ENCODE results near the gene LRCH3. TPM values are rescaled to one million over a fixed set of nuclear protein-coding genes. Genes with fewer than 3 reads are reported as not detected.

LRCH3 gene
- total and polyA plus RNA-seq, 2 of the 13 experiments (the other 11 are each of a cell fraction or from before 2014, with no cell fraction given): 25.5 to 103 TPM

DNA sequence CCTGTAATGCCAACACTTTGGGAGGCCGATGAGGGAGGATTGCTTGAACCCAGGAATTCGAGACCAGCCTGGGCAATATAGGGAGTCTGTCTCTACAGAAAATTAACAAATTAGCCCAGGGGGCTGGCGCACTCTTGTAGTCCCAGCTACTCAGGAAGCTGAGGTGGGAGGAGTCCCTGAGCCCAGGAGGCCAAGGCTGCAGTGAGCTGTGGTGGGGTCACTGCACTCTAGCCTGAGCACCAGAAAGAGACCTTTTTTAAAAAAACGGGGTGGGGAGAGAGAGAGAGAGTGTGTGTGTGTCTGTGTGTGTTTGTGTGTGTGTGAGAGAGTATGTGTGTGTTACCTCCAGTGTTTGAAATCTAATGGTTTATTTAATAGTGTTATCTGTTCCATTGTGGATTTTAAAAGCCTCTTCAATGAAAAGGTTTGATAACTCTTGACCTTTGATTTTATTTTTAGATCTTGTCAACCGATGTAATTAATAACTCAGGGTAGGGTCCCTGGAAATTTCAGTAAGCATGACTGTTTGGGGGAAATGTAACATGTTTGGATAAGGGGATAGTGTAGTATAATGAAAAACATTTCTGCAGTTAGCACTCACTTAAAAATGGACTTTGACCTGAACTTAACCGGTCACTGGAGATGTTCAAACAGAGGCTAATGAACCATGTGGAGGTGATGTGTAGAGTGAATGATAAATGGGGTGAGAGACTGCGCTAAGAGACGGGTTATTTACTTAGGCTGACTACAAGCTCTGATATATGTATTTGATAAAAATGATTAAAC, 29.7 kb downstream of the LRCH3 start (continued):
- TF ChIP-seq, protein P1, sequence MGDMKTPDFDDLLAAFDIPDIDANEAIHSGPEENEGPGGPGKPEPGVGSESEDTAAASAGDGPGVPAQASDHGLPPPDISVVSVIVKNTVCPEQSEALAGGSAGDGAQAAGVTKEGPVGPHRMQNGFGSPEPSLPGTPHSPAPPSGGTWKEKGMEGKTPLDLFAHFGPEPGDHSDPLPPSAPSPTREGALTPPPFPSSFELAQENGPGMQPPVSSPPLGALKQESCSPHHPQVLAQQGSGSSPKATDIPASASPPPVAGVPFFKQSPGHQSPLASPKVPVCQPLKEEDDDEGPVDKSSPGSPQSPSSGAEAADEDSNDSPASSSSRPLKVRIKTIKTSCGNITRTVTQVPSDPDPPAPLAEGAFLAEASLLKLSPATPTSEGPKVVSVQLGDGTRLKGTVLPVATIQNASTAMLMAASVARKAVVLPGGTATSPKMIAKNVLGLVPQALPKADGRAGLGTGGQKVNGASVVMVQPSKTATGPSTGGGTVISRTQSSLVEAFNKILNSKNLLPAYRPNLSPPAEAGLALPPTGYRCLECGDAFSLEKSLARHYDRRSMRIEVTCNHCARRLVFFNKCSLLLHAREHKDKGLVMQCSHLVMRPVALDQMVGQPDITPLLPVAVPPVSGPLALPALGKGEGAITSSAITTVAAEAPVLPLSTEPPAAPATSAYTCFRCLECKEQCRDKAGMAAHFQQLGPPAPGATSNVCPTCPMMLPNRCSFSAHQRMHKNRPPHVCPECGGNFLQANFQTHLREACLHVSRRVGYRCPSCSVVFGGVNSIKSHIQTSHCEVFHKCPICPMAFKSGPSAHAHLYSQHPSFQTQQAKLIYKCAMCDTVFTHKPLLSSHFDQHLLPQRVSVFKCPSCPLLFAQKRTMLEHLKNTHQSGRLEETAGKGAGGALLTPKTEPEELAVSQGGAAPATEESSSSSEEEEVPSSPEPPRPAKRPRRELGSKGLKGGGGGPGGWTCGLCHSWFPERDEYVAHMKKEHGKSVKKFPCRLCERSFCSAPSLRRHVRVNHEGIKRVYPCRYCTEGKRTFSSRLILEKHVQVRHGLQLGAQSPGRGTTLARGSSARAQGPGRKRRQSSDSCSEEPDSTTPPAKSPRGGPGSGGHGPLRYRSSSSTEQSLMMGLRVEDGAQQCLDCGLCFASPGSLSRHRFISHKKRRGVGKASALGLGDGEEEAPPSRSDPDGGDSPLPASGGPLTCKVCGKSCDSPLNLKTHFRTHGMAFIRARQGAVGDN (CRISPR knock-in tag; IDR thresholded peaks at IDR 0.05): peak; percentile 52
- TF ChIP-seq ZNF629 (CRISPR knock-in tag; conservative IDR thresholded peaks at IDR 0.05) (no peak), ZC3H13 (CRISPR knock-in tag; IDR thresholded peaks at IDR 0.05) (no peak), ZNF446 (CRISPR knock-in tag; IDR thresholded peaks at IDR 0.05) (no peak), HHEX (CRISPR knock-in tag; IDR thresholded peaks at IDR 0.05) (peak; percentile 60; the same call in 1 of the 2 replicates), ZNF20 (CRISPR knock-in tag; IDR thresholded peaks at IDR 0.05) (no peak), TOPORS (CRISPR knock-in tag; IDR thresholded peaks at IDR 0.05) (no peak), EED (CRISPR knock-in tag; IDR thresholded peaks at IDR 0.05) (no peak), NONO (IDR thresholded peaks at IDR 0.05) (no peak), NONO (CRISPR knock-in tag; conservative IDR thresholded peaks at IDR 0.05) (no peak), PHF5A (CRISPR knock-in tag; IDR thresholded peaks at IDR 0.05; ENCODE audit: low read depth, unreplicated experiment) (no peak), KAT2B (IDR thresholded peaks at IDR 0.05; ENCODE audit: borderline replicate concordance, low read depth, low read length) (no peak), PRPF4 (IDR thresholded peaks at IDR 0.05; ENCODE audit: low read depth, low read length, poor library complexity, severe bottlenecking) (no peak), NBN (conservative IDR thresholded peaks at IDR 0.05) (no peak), SSRP1 (CRISPR knock-in tag; IDR thresholded peaks at IDR 0.05) (no peak), GABPB1 (CRISPR knock-in tag; IDR thresholded peaks at IDR 0.05) (no peak), CREM (IDR thresholded peaks at IDR 0.05) (peak; percentile 60), CREM (CRISPR knock-in tag; IDR thresholded peaks at IDR 0.05) (no peak), SMARCE1 (IDR thresholded peaks at IDR 0.05; ENCODE audit: borderline replicate concordance) (no peak), TEAD3 (CRISPR knock-in tag; optimal IDR thresholded peaks at IDR 0.05; ENCODE audit: borderline replicate concordance) (peak; percentile 22), ZBTB38 (CRISPR knock-in tag; IDR thresholded peaks at IDR 0.05) (no peak), NFKB2 (CRISPR knock-in tag; IDR thresholded peaks at IDR 0.05; ENCODE audit: borderline replicate concordance) (no peak), SIN3A (IDR thresholded peaks at IDR 0.05; ENCODE audit: borderline replicate concordance, low read depth, low read length) (no peak), ZNF775 (CRISPR knock-in tag; IDR thresholded peaks at IDR 0.05; ENCODE audit: borderline replicate concordance) (no peak), ZMYM4 (CRISPR knock-in tag; IDR thresholded peaks at IDR 0.05) (peak; percentile 65)
- TF ChIP-seq, protein P2, sequence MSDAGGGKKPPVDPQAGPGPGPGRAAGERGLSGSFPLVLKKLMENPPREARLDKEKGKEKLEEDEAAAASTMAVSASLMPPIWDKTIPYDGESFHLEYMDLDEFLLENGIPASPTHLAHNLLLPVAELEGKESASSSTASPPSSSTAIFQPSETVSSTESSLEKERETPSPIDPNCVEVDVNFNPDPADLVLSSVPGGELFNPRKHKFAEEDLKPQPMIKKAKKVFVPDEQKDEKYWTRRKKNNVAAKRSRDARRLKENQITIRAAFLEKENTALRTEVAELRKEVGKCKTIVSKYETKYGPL (CRISPR knock-in tag; IDR thresholded peaks at IDR 0.05): no peak
- TF ChIP-seq, protein P3, sequence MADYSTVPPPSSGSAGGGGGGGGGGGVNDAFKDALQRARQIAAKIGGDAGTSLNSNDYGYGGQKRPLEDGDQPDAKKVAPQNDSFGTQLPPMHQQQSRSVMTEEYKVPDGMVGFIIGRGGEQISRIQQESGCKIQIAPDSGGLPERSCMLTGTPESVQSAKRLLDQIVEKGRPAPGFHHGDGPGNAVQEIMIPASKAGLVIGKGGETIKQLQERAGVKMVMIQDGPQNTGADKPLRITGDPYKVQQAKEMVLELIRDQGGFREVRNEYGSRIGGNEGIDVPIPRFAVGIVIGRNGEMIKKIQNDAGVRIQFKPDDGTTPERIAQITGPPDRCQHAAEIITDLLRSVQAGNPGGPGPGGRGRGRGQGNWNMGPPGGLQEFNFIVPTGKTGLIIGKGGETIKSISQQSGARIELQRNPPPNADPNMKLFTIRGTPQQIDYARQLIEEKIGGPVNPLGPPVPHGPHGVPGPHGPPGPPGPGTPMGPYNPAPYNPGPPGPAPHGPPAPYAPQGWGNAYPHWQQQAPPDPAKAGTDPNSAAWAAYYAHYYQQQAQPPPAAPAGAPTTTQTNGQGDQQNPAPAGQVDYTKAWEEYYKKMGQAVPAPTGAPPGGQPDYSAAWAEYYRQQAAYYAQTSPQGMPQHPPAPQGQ (CRISPR knock-in tag; IDR thresholded peaks at IDR 0.05; ENCODE audit: borderline replicate concordance): no peak
